GM19463 (cell line): ENCODE measurements around the gene THSD7A.

Experiments used
- ATAC-seq: cut with Tn5 transposase; IDR thresholded peaks from one replicate; pipeline ENCODE4 v1.9.1; 2021; ENCODE audit warnings: mild to moderate bottlenecking, moderate library complexity; ENCODE audit not compliant: unreplicated experiment

The THSD7A gene

GRCh38 chr7:11707606-11708193, 124.3 kb downstream of the THSD7A start:
- no peak for ATAC-seq

GRCh38 chr7:11706666-11707605, 125.1 kb downstream of the THSD7A start:
- ATAC-seq, result no peak

DNA sequence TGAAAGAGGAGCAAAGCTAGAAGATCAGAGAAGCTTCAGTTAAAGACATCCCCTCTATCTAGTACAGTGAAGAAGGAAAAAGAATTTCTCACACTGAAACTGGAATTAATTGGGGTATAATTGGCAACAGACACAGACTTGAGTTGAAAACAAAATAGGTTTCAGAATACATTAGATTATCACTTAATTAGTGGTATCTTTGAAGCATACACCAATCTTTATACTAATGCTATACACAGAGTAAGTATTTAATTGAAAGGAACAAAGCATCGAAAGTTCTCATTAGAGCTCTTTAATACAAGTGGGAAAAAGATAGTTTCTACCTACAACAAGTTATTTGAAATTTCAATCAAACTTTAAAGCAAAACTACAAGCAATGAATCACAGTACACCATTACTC, 128.2 kb downstream of the THSD7A start:
- ATAC-seq, result no peak

GRCh38 chr7:11702938-11703337, 129.1 kb downstream of the THSD7A start:
- no peak for ATAC-seq

- ATAC-seq, result no peak
These were observed 130.0 kb downstream of the THSD7A start for GRCh38 chr7:11701829-11702560.

- no peak for ATAC-seq
These were observed 132.3 kb downstream of the THSD7A start for GRCh38 chr7:11699666-11700065.

GRCh38 chr7:11698384-11698871, 133.6 kb downstream of the THSD7A start:
- ATAC-seq, result no peak

GRCh38 chr7:11690395-11690794, 141.6 kb downstream of the THSD7A start:
- no peak for ATAC-seq

- ATAC-seq, result no peak
These were observed 142.9 kb downstream of the THSD7A start for GRCh38 chr7:11689096-11689495.

- no peak for ATAC-seq
These were observed 150.5 kb downstream of the THSD7A start for GRCh38 chr7:11681461-11681860.

- no peak for ATAC-seq
These were observed 156.8 kb downstream of the THSD7A start for GRCh38 chr7:11675163-11675562.

- no peak for ATAC-seq
These were observed 163.3 kb downstream of the THSD7A start for GRCh38 chr7:11668727-11669126.

DNA sequence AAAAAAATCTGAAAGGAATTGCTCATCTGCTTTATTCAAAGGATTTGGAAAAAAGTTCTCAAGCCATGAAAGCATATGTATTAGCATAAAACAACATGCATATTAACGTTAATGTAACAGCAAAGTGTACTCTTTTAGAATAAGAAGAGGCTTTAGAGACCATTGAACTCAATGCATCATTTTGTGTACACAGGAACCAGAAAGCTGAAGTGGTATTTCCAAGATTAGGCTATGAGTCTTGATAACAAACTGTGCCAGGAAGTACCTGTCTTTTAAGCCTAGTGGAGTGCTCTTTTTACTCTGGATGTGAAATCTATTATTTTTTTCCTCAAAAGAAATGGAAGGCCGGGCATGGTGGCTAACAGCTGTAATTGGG, 164.2 kb downstream of the THSD7A start:
- ATAC-seq, result no peak

DNA sequence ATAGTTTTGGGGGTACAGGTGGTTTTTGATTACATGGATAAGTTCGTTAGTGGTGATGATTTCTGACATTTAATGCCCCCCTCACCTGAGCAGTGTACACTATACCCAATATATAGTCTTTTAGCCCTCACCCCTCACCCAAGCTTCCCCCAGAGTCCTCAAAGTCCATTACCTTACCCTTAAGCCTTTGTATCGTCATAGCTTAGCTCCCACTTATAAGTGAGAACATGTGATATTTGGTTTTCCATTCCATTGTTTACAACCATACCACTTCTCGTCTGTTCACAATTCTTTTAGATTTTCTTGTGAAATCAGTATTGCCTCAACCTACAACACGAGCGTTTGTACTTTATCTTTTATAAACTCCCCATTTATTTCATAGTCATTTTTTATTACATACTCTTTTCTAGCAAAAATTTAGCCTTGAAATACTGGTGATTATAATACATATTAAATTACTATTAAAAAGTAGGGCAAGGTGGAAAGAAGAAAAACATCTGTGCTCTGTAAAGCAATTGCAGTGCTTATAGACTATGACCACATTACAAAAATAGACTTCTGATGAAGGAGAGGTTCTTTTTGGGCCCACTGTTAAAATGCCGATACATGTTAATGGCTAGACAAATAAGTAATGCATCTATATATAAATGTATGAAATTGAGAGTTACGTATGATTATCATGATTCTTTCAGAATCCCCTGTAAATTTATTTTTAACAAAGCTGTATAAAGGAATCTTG, 164.8 kb downstream of the THSD7A start:
- ATAC-seq, result no peak

- ATAC-seq, result no peak
These were observed 166.6 kb downstream of the THSD7A start for GRCh38 chr7:11665357-11665756.

- no peak for ATAC-seq
These were observed 176.4 kb downstream of the THSD7A start for GRCh38 chr7:11655642-11656041.

- no peak for ATAC-seq
These were observed 176.8 kb downstream of the THSD7A start for GRCh38 chr7:11655163-11655562.

DNA sequence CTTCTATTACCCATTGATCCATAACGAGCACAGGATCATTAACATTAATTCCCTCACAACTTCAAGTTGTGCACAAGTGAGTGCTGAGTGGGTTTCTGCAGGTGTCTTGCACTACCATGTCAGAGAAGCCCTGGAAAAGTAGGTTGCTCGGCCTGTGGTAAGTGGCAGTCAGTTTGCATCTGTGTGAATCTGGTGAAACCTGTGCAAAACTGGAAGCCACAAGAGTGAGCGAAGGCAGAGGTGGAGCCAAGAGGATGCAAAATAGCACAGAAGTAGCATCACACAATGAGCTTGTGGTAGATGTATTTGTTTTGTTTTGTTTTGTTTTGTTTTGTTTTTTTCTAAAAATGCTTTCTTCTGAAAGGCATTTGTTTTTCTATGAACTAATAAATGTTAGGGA, 181.5 kb downstream of the THSD7A start:
- ATAC-seq, result no peak

DNA sequence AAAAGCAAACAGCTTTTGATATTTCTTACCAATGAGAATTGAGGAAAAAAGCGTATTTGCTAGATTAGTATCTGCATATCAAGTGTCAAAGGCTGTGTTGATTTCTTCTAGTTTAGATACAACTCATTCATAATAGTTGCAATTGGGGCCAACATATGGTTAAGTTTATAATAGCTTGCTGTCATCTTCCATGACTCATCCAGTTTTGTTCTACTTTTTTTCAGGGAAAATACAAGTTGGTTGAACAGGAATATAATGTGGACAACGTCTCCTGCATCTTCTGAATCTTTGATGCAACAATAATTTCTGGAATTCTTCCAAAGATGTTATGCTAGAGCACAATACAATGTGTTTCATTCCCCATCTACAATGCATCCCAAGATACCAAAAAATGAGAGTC, 182.0 kb downstream of the THSD7A start:
- no peak for ATAC-seq

- no peak for ATAC-seq
These were observed 183.0 kb downstream of the THSD7A start for GRCh38 chr7:11648980-11649379.

- ATAC-seq, result no peak
These were observed 183.9 kb downstream of the THSD7A start for GRCh38 chr7:11648101-11648500.
